HG03342 (cell line): ENCODE measurements around the gene ACTN2.

ENCODE experiments used
- ATAC-seq: cut with Tn5 transposase; IDR thresholded peaks from one replicate; pipeline ENCODE4 v1.9.1; 2021; ENCODE audit warnings: mild to moderate bottlenecking, moderate library complexity; ENCODE audit not compliant: unreplicated experiment

Gene ACTN2

GRCh38 chr1:236689713-236690569 is 3.6 kb downstream of the ACTN2 start:
- ATAC-seq = no peak

- no peak for ATAC-seq
Measured at GRCh38 chr1:236691348-236691747, 5.0 kb downstream of the ACTN2 start.

GRCh38 chr1:236692128-236692527 is 5.8 kb downstream of the ACTN2 start:
- ATAC-seq = no peak

GRCh38 chr1:236692742-236693141 is 6.4 kb downstream of the ACTN2 start:
- no peak for ATAC-seq

- no peak for ATAC-seq
Measured at GRCh38 chr1:236699366-236699765, 13.1 kb downstream of the ACTN2 start.

GRCh38 chr1:236700903-236701302 is 14.6 kb downstream of the ACTN2 start:
- no peak for ATAC-seq

- ATAC-seq = no peak
Measured at GRCh38 chr1:236701782-236702181, 15.5 kb downstream of the ACTN2 start.

- ATAC-seq = no peak
Measured at GRCh38 chr1:236702791-236703394, 16.6 kb downstream of the ACTN2 start.

GRCh38 chr1:236705771-236706170 is 19.5 kb downstream of the ACTN2 start:
- ATAC-seq = no peak

- no peak for ATAC-seq
Measured at GRCh38 chr1:236706183-236706582, 19.9 kb downstream of the ACTN2 start.

- ATAC-seq = no peak
Measured at GRCh38 chr1:236710328-236710892, 24.1 kb downstream of the ACTN2 start.

GRCh38 chr1:236716160-236716559 is 29.9 kb downstream of the ACTN2 start:
- no peak for ATAC-seq

- ATAC-seq = no peak
Measured at GRCh38 chr1:236717811-236718210, 31.5 kb downstream of the ACTN2 start.

- ATAC-seq = no peak
Measured at GRCh38 chr1:236718328-236718727, 32.0 kb downstream of the ACTN2 start.

- ATAC-seq = no peak
Measured at GRCh38 chr1:236720206-236720605, 33.9 kb downstream of the ACTN2 start.

- no peak for ATAC-seq
Measured at GRCh38 chr1:236720611-236721010, 34.3 kb downstream of the ACTN2 start.

GRCh38 chr1:236724049-236724448 is 37.8 kb downstream of the ACTN2 start:
- no peak for ATAC-seq

- no peak for ATAC-seq
Measured at GRCh38 chr1:236724506-236724905, 38.2 kb downstream of the ACTN2 start.

- no peak for ATAC-seq
Measured at GRCh38 chr1:236725668-236726067, 39.4 kb downstream of the ACTN2 start.

GRCh38 chr1:236727521-236727920 is 41.2 kb downstream of the ACTN2 start:
- ATAC-seq = no peak

- ATAC-seq = no peak
Measured at GRCh38 chr1:236728752-236729151, 42.5 kb downstream of the ACTN2 start.

- ATAC-seq = no peak
Measured at GRCh38 chr1:236733653-236734052, 47.4 kb downstream of the ACTN2 start.
